Coronary artery (tissue), 2 donors: ENCODE measurements around the gene MBNL2.

Experiments
- DNase-seq: peaks from one replicate; pipeline ENCODE4 v3.0.0-alpha.2; 2017; ENCODE audit warnings: low spot score
- H3K27ac ChIP-seq, 2 donors: fragments of 200-600 bp; sonication (generic); one replicate each; pipeline ENCODE4 v1.5.1; 2016 to 2019
- H3K4me3 ChIP-seq: fragments of 200-600 bp; sonication (generic); 2 replicates; pipeline ENCODE4 v1.5.1; 2016; ENCODE audit warnings: mild to moderate bottlenecking, moderate library complexity
- CTCF ChIP-seq: fragments of 200-600 bp; sonication (generic); IDR thresholded peaks from one replicate; pipeline ENCODE4 v1.5.1; 2019; ENCODE audit warnings: antibody characterized with exemption

The MBNL2 gene

GRCh38 chr13:97263160-97263559 is 41.0 kb downstream of the MBNL2 start:
- Histone ChIP-seq H3K4me3 (no peak overlapping the region), H3K27ac (no peak overlapping the region)
- TF ChIP-seq CTCF: no peak
- DNase-seq: no peak

- no peak for DNase-seq
- TF ChIP-seq CTCF: no peak
- Histone ChIP-seq H3K27ac (no peak overlapping the region), H3K4me3 (no peak overlapping the region)
Observed at GRCh38 chr13:97264663-97265062, 42.5 kb downstream of the MBNL2 start.

- no peak overlapping the region for H3K27ac ChIP-seq
- no peak for DNase-seq
- TF ChIP-seq CTCF: no peak
- no peak overlapping the region for H3K4me3 ChIP-seq
Observed at GRCh38 chr13:97266332-97266731, 44.2 kb downstream of the MBNL2 start.

- Histone ChIP-seq H3K4me3 (peak overlapping the region; percentile 39), H3K27ac (peak overlapping the region in 1 of 2 donors; percentile 6)
- DNase-seq: no peak
- TF ChIP-seq CTCF: no peak
Observed at GRCh38 chr13:97266772-97267417, 44.8 kb downstream of the MBNL2 start.

- DNase-seq: no peak
- H3K27ac ChIP-seq: peak overlapping the region in 1 of 2 donors; percentile 6
- no peak for TF ChIP-seq CTCF
- H3K4me3 ChIP-seq: peak overlapping the region; percentile 39
Observed at GRCh38 chr13:97267418-97268059, 45.4 kb downstream of the MBNL2 start.

GRCh38 chr13:97268772-97269171 is 46.6 kb downstream of the MBNL2 start:
- Histone ChIP-seq H3K27ac (peak overlapping the region in 1 of 2 donors; percentile 12), H3K4me3 (peak overlapping the region; percentile 13)
- no peak for TF ChIP-seq CTCF
- no peak for DNase-seq

- no peak for DNase-seq
- TF ChIP-seq CTCF: no peak
- peak overlapping the region in 1 of 2 donors; percentile 12 for H3K27ac ChIP-seq
- H3K4me3 ChIP-seq: no peak overlapping the region
Observed at GRCh38 chr13:97269603-97270002, 47.5 kb downstream of the MBNL2 start.
